HepG2 (cell line): Measurements from ENCODE around the gene KANK3.
"Not testable (repeated sequence)": the region's sequence is repeated elsewhere in the genome, so short reads cannot be mapped to it uniquely, and the experiment has no call there.

ENCODE experiments used
- ZBTB7A ChIP-seq: sonication (generic); formaldehyde crosslinking; IDR thresholded peaks from 2 replicates; pipeline ENCODE4 v1.8.0; 2022; ENCODE audit warnings: mild to moderate bottlenecking, missing genetic modification reagents
- TF ChIP-seq, protein P1 (sequence below): sonication (generic); formaldehyde crosslinking; IDR thresholded peaks from 2 replicates; pipeline ENCODE4 v1.5.0; 2020; ENCODE audit warnings: mild to moderate bottlenecking, missing genetic modification reagents, moderate library complexity

GRCh38 chr19:8291337-8291736, 51.7 kb downstream of the KANK3 start:
- not testable (repeated sequence) for TF ChIP-seq ZBTB7A (CRISPR knock-in tag)
- TF ChIP-seq, protein P1, sequence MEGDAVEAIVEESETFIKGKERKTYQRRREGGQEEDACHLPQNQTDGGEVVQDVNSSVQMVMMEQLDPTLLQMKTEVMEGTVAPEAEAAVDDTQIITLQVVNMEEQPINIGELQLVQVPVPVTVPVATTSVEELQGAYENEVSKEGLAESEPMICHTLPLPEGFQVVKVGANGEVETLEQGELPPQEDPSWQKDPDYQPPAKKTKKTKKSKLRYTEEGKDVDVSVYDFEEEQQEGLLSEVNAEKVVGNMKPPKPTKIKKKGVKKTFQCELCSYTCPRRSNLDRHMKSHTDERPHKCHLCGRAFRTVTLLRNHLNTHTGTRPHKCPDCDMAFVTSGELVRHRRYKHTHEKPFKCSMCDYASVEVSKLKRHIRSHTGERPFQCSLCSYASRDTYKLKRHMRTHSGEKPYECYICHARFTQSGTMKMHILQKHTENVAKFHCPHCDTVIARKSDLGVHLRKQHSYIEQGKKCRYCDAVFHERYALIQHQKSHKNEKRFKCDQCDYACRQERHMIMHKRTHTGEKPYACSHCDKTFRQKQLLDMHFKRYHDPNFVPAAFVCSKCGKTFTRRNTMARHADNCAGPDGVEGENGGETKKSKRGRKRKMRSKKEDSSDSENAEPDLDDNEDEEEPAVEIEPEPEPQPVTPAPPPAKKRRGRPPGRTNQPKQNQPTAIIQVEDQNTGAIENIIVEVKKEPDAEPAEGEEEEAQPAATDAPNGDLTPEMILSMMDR: not testable (repeated sequence)
